Heart left ventricle (tissue), 16 donors: Measurements from ENCODE around the gene APOC4. TPM values are rescaled to one million over a fixed set of nuclear protein-coding genes. Genes with fewer than 3 reads are reported as not detected.

Experiments used
- ATAC-seq, 4 donors: fragments of 200-7000 bp; cut with Tn5 transposase; one replicate each; pipeline ENCODE4 v1.9.1; 2020 to 2022; ENCODE audit warnings: moderate library complexity in 4 of 4, mild to moderate bottlenecking in 3 of 4, moderate number of reproducible peaks in 1 of 4
- DNase-seq, 5 donors: peaks; one replicate each; pipeline ENCODE4 v3.0.0-alpha.2; 2020
- H3K27ac ChIP-seq, 12 donors: fragments of 200-600 bp; sonication (generic) in 4 of 12; one replicate each; pipeline versions ENCODE4 v1.5.0 to v1.8.0; 2016 to 2022; ENCODE audit warnings: mild to moderate bottlenecking in 2 of 12
- H3K27me3 ChIP-seq, 9 donors: fragments of 200-600 bp; sonication (generic) in 2 of 9; one replicate each; pipeline versions ENCODE4 v1.5.1 to v1.8.0; 2016 to 2022; ENCODE audit warnings: mild to moderate bottlenecking in 3 of 9
- H3K36me3 ChIP-seq, 9 donors: fragments of 200-600 bp; sonication (generic) in 2 of 9; one replicate each; pipeline versions ENCODE4 v1.5.0 to v1.8.0; 2018 to 2022; ENCODE audit warnings: mild to moderate bottlenecking in 2 of 9
- H3K4me1 ChIP-seq, 12 donors: fragments of 200-600 bp; sonication (generic) in 4 of 12; one replicate each; pipeline versions ENCODE4 v1.5.0 to v1.8.0; 2016 to 2022; ENCODE audit warnings: mild to moderate bottlenecking in 3 of 12
- H3K4me3 ChIP-seq, 12 donors: fragments of 200-600 bp; sonication (generic) in 4 of 12; one replicate each; pipeline versions ENCODE4 v1.5.0 to v1.8.0; 2017 to 2022; ENCODE audit warnings: mild to moderate bottlenecking in 9 of 12, moderate library complexity in 4 of 12
- H3K9me3 ChIP-seq, 12 donors: fragments of 200-600 bp; sonication (generic) in 4 of 12; one replicate each; pipeline versions ENCODE4 v1.5.0 to v1.8.0; 2016 to 2022; ENCODE audit warnings: mild to moderate bottlenecking in 1 of 12
- POLR2A ChIP-seq, 2 donors: fragments of 450-650 bp; IDR thresholded peaks; one replicate each; pipeline ENCODE4 v1.6.1; 2017; ENCODE audit warnings: antibody characterized with exemption in 2 of 2, mild to moderate bottlenecking in 2 of 2, moderate library complexity in 2 of 2
- WGBS, 4 donors: extraction: QIAGEN DNeasy Blood & Tissue Kit in 2 of 4; methylation state at CpG; one replicate each; pipeline versions ENCODE4 v1.1.5 to v1.1.7; 2013 to 2018; 5-methylcytosine and 5-hydroxymethylcytosine counted together
- intact Hi-C, 10 donors: fragments of 100-400 bp; cut with DNase I; formaldehyde crosslinking; loops; one replicate each; pipeline versions ENCODE4 v1.11.1 to v1.14.2; 2022
- polyA plus RNA-seq, 2 donors: library from polyadenylated mRNA; stranded (reverse); fragments of 200-250 nt; gene quantifications; one replicate each; pipeline ENCODE4 v1.2.3, GENCODE V29; 2013
- total RNA-seq, 9 donors: library from RNA; depleted of rRNA in 2 of 9; stranded (reverse); fragments of >200 nt in 2 of 9; fragmentation: NEBNext Ultra II Directional in 3 of 9; extraction: Animal tissue kit (Norgen Biotek cat#: 25700) in 3 of 9; gene quantifications; one replicate each; pipeline versions ENCODE4 v1.1.0 to v1.2.4, GENCODE V29; 2016 to 2023
- TF ChIP-seq, protein P1 (sequence below), 12 donors: fragments of 200-600 bp; sonication (generic) in 4 of 12; IDR thresholded peaks; one replicate each; pipeline versions ENCODE4 v1.5.0 to v1.8.0; 2018 to 2022; ENCODE audit warnings: antibody characterized with exemption in 12 of 12, mild to moderate bottlenecking in 5 of 12
- donor health status: ischemic (EF 13 %, LVEDD 7.1; RV severe dilation, severe dysfunction).
- donor health status: healthy with polysubstance abuse.
- donor health status: DM: no; HTN: yes; CAD: no.
- donor health status: DM: no; HTN: no; CAD: no.
- donor health status: ischemic (EF 25% LVEDD 6.9; RV normal size, moderate dysfunction).
- donor health status: ischemic (EF 25% LVEDD 5.7; RV mildly dilated, moderate dysfunction).
- donor health status: healthy.
- donor health status: DM: yes; HTN: yes; CAD: no.
- donor health status: ischemic (EF 35%, LVEDD 5.7; RV mildly dilated, moderate dysfunction).
- donor health status: nonischemic (EF 11% LVEDD 7.7; RV severe dilation, severe dysfunction).
- donor health status: DM: yes; HTN: yes; CAD: no.
- donor health status: PGD.
- donor health status: ischemic (EF 29% LVEDD 5.4; RV normal size, mild dysfunction).
- donor health status: nonischemic (EF 23%, LVEDD 6.1; RV moderate dilation, normal function).

APOC4 gene
- total and polyA plus RNA-seq, 11 donors = not detected

GRCh38 chr19:44931541-44931940 lies 10.5 kb upstream of the APOC4 start:
- no peaks in the 10 kb centered on the region for H3K27me3 ChIP-seq
- WGBS, 4 donors = 84 to 93% (median 85%) methylated on average over 4 of the region's 4 CpGs
- TF ChIP-seq, protein P1, sequence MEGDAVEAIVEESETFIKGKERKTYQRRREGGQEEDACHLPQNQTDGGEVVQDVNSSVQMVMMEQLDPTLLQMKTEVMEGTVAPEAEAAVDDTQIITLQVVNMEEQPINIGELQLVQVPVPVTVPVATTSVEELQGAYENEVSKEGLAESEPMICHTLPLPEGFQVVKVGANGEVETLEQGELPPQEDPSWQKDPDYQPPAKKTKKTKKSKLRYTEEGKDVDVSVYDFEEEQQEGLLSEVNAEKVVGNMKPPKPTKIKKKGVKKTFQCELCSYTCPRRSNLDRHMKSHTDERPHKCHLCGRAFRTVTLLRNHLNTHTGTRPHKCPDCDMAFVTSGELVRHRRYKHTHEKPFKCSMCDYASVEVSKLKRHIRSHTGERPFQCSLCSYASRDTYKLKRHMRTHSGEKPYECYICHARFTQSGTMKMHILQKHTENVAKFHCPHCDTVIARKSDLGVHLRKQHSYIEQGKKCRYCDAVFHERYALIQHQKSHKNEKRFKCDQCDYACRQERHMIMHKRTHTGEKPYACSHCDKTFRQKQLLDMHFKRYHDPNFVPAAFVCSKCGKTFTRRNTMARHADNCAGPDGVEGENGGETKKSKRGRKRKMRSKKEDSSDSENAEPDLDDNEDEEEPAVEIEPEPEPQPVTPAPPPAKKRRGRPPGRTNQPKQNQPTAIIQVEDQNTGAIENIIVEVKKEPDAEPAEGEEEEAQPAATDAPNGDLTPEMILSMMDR (IDR thresholded peaks at IDR 0.05) = no peak
- DNase-seq (no peak), ATAC-seq (no peak)
- no peak overlapping the region for H3K27ac ChIP-seq
- no peaks in the 10 kb centered on the region for H3K36me3 ChIP-seq
- no peaks in the 10 kb centered on the region for H3K9me3 ChIP-seq
- intact Hi-C loops = no loop called here
- no peak overlapping the region for H3K4me3 ChIP-seq
- peaks cover 0 to 15% (median 0%) of the 10 kb centered on the region in 12 donors for H3K4me1 ChIP-seq

- no peaks in the 10 kb centered on the region for H3K27me3 ChIP-seq
- no peaks in the 10 kb centered on the region for H3K36me3 ChIP-seq
- intact Hi-C loops = no loop called here
- no peak overlapping the region for H3K4me3 ChIP-seq
- no peak overlapping the region for H3K27ac ChIP-seq
- 71 to 88% (median 81%) methylated on average over 5 of the region's 5 CpGs for WGBS, 4 donors
- ATAC-seq (no peak), DNase-seq (peak in 1 of 5 donors; percentile 5)
- peaks cover 0 to 12% (median 0%) of the 10 kb centered on the region in 12 donors for H3K4me1 ChIP-seq
- no peaks in the 10 kb centered on the region for H3K9me3 ChIP-seq
- TF ChIP-seq, protein P1 (IDR thresholded peaks at IDR 0.05) = no peak
- TF ChIP-seq POLR2A (IDR thresholded peaks at IDR 0.05) = no peak
Observed at GRCh38 chr19:44939668-44940067, 2.4 kb upstream of the APOC4 start.

- ATAC-seq = peak in 3 of 4 donors; percentile 53 to 76 (median 70)
- TF ChIP-seq POLR2A (IDR thresholded peaks at IDR 0.05) = no peak
- TF ChIP-seq, protein P1 (IDR thresholded peaks at IDR 0.05) = no peak
- no peaks in the 10 kb centered on the region for H3K27me3 ChIP-seq
- no peaks in the 10 kb centered on the region for H3K9me3 ChIP-seq
- H3K4me1 ChIP-seq = peaks cover 0 to 10% (median 0%) of the 10 kb centered on the region in 12 donors
- 39 to 50% (median 42%) methylated on average over 10 of the region's 10 CpGs for WGBS, 4 donors
- H3K27ac ChIP-seq = peak overlapping the region in 1 of 12 donors; percentile 46
- H3K36me3 ChIP-seq = peaks cover 0 to 5% (median 0%) of the 10 kb centered on the region in 9 donors
- DNase-seq = peak; percentile 54 to 67 (median 61)
- no peak overlapping the region for H3K4me3 ChIP-seq
- intact Hi-C loops = no loop called here
Observed at GRCh38 chr19:44943801-44944249, 1.8 kb downstream of the APOC4 start.

GRCh38 chr19:44947041-44947581 lies 5.1 kb downstream of the APOC4 start:
- WGBS, 4 donors = 91 to 92% (median 92%) methylated on average over 13 of the region's 13 CpGs
- no peaks in the 10 kb centered on the region for H3K27me3 ChIP-seq
- H3K36me3 ChIP-seq = peaks cover 0 to 22% (median 10%) of the 10 kb centered on the region in 9 donors
- no peak for DNase-seq
- no peak overlapping the region for H3K4me3 ChIP-seq
- TF ChIP-seq, protein P1 (IDR thresholded peaks at IDR 0.05) = no peak
- TF ChIP-seq POLR2A (IDR thresholded peaks at IDR 0.05) = no peak
- intact Hi-C loops = loop anchor here in 1 of 10 donors (2.0 kb wide), 1 partner anchor 42 kb away; the partner anchor contains the start of gene APOE
- H3K9me3 ChIP-seq = no peaks in the 10 kb centered on the region
- H3K27ac ChIP-seq = no peak overlapping the region
- ATAC-seq = no peak
- H3K4me1 ChIP-seq = peaks cover 0 to 14% (median 8%) of the 10 kb centered on the region in 12 donors
